ENCODE results near the gene ATG4B. TPM values are rescaled to one million over a fixed set of nuclear protein-coding genes. Genes with fewer than 3 reads are reported as not detected.

The ATG4B gene
- total and polyA plus RNA-seq, 9 of the 15 experiments (the other 6 are each of a cell fraction or from before 2014, with no cell fraction given): 5.9 to 58.8 (median 35.6) TPM

DNA sequence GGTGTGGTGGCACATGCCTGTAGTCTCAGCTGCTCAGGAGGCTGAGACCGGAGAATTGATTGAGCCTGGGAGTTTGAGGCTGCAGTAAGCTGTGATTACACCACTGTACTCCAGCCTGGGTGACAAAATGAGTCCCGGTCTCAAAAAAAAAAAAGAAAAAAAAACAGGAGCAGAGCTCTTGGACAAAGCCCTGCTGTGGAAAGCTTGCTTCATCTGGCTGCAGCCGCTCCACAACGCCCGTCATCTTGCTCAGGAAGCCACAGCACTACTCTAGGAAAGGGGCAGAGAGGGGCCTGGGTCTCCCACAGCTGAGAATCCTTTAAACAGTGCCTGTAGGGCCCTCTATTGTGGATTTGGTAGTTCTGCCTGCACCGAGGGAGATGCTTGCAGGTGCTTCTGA lies 11.0 kb downstream of the ATG4B start:
- Histone ChIP-seq H3K9me3 (replicated peaks; ENCODE audit: control insufficient read depth, insufficient read depth, low read depth, low read length) (no peaks in the 10 kb centered on the region), H3K9ac (ENCODE audit: insufficient read depth in 1 of 2, low read depth in 2 of 2, low read length in 2 of 2) (no peak overlapping the region), H3K36me3 (ENCODE audit: control insufficient read depth, insufficient read depth, low read length) (peaks cover 38% of the 10 kb centered on the region; the same call in 1 of the 3 replicates), H3K27me3 (ENCODE audit: control insufficient read depth in 2 of 2, insufficient read depth in 2 of 2, low read length in 2 of 2) (no peaks in the 10 kb centered on the region), H3K4me1 (replicated peaks in 1 of 2; ENCODE audit: control insufficient read depth in 2 of 2, insufficient read depth in 2 of 2, low read length in 2 of 2) (peaks cover 0 to 3% of the 10 kb centered on the region in 2 experiments; a peak in 2 of 5 replicates), H3K9me1 (ENCODE audit: control insufficient read depth, insufficient read depth, low read length) (no peaks in the 10 kb centered on the region), H3K4me3 (no peak overlapping the region), H3K79me2 (ENCODE audit: control insufficient read depth, insufficient read depth, low read length) (peaks cover 37% of the 10 kb centered on the region), H4K20me1 (replicated peaks; ENCODE audit: control insufficient read depth, insufficient read depth, low read length) (peaks cover 3% of the 10 kb centered on the region; the same call in 1 of the 2 replicates), H3K27ac (ENCODE audit: extremely low read depth, low read depth, low read length) (no peak overlapping the region), H2AFZ (ENCODE audit: low read depth, low read length) (no peak overlapping the region), H3K4me2 (ENCODE audit: insufficient read depth, low read length) (no peak overlapping the region)
- intact Hi-C loops (cut with micrococcal nuclease) (no loop called here), in situ Hi-C loops (cut with MboI) (no loop called here)
- no TSS peak for BruUV-seq (replicated peaks)
- WGBS (ENCODE audit: insufficient coverage, low coverage, missing lambda C conversion rate): 81% methylated on average over 3 of the region's 6 CpGs
- ChIA-PET POLR2A (interaction anchor here (2.5 kb wide), 1 partner anchor 11 kb away, joined by 14 read pairs; the partner anchor contains the start of genes ATG4B and THAP4), CTCF (ENCODE audit: low intra/inter-chr PET ratio) (no interaction called here)
- FAIRE-seq: no peak
- no peak for ATAC-seq
- no peak for DNase-seq (ENCODE audit: extremely low read depth in 1 of 4, low spot score in 3 of 4)
- TF ChIP-seq ZBTB17 (CRISPR knock-in tag; IDR thresholded peaks at IDR 0.05) (no peak), SMARCA5 (IDR thresholded peaks at IDR 0.05) (no peak), ZNF282 (CRISPR knock-in tag; IDR thresholded peaks at IDR 0.05) (no peak), TAF15 (IDR thresholded peaks at IDR 0.05; ENCODE audit: low read depth, low read length) (no peak), ZNF253 (CRISPR knock-in tag; conservative IDR thresholded peaks at IDR 0.05) (no peak), RBM22 (IDR thresholded peaks at IDR 0.05; ENCODE audit: low read depth, low read length, poor library complexity, severe bottlenecking) (no peak), HMG20A (CRISPR knock-in tag; conservative IDR thresholded peaks at IDR 0.05) (no peak), RBBP5 (IDR thresholded peaks at IDR 0.05; ENCODE audit: borderline replicate concordance, insufficient read depth, low read length, poor library complexity, severe bottlenecking) (no peak), ZNF3 (CRISPR knock-in tag; IDR thresholded peaks at IDR 0.05) (no peak)
- TF ChIP-seq, protein P1, sequence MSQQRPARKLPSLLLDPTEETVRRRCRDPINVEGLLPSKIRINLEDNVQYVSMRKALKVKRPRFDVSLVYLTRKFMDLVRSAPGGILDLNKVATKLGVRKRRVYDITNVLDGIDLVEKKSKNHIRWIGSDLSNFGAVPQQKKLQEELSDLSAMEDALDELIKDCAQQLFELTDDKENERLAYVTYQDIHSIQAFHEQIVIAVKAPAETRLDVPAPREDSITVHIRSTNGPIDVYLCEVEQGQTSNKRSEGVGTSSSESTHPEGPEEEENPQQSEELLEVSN (IDR thresholded peaks at IDR 0.05; ENCODE audit: borderline replicate concordance in 1 of 2, extremely low read depth in 1 of 2, insufficient read depth in 1 of 2, insufficient read length in 1 of 2, low read depth in 1 of 2, low read length in 1 of 2, poor library complexity in 1 of 2, severe bottlenecking in 1 of 2): no peak
- TF ChIP-seq, protein P2, sequence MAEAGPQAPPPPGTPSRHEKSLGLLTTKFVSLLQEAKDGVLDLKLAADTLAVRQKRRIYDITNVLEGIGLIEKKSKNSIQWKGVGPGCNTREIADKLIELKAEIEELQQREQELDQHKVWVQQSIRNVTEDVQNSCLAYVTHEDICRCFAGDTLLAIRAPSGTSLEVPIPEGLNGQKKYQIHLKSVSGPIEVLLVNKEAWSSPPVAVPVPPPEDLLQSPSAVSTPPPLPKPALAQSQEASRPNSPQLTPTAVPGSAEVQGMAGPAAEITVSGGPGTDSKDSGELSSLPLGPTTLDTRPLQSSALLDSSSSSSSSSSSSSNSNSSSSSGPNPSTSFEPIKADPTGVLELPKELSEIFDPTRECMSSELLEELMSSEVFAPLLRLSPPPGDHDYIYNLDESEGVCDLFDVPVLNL (CRISPR knock-in tag; IDR thresholded peaks at IDR 0.05; ENCODE audit: low read depth): no peak
- TF ChIP-seq, protein P3, sequence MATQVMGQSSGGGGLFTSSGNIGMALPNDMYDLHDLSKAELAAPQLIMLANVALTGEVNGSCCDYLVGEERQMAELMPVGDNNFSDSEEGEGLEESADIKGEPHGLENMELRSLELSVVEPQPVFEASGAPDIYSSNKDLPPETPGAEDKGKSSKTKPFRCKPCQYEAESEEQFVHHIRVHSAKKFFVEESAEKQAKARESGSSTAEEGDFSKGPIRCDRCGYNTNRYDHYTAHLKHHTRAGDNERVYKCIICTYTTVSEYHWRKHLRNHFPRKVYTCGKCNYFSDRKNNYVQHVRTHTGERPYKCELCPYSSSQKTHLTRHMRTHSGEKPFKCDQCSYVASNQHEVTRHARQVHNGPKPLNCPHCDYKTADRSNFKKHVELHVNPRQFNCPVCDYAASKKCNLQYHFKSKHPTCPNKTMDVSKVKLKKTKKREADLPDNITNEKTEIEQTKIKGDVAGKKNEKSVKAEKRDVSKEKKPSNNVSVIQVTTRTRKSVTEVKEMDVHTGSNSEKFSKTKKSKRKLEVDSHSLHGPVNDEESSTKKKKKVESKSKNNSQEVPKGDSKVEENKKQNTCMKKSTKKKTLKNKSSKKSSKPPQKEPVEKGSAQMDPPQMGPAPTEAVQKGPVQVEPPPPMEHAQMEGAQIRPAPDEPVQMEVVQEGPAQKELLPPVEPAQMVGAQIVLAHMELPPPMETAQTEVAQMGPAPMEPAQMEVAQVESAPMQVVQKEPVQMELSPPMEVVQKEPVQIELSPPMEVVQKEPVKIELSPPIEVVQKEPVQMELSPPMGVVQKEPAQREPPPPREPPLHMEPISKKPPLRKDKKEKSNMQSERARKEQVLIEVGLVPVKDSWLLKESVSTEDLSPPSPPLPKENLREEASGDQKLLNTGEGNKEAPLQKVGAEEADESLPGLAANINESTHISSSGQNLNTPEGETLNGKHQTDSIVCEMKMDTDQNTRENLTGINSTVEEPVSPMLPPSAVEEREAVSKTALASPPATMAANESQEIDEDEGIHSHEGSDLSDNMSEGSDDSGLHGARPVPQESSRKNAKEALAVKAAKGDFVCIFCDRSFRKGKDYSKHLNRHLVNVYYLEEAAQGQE (IDR thresholded peaks at IDR 0.05; ENCODE audit: borderline replicate concordance): no peak
- TF ChIP-seq, protein P3 (CRISPR knock-in tag; IDR thresholded peaks at IDR 0.05; ENCODE audit: low read depth): no peak
